Mesendoderm (in vitro differentiated cells): ENCODE results near the gene GRIP1. TPM values are rescaled to one million over a fixed set of nuclear protein-coding genes. Genes with fewer than 3 reads are reported as not detected.

Experiments
- small RNA-seq: library from polyadenylated mRNA; stranded (forward); fragments of <200 nt; extraction: miRNeasy Mini kit (QIAGEN cat#:217004); gene quantifications from one replicate; pipeline ENCODE3, GENCODE V24; 2013; ENCODE audit not compliant: insufficient read depth

Gene GRIP1

Small RNAs within 50 kb of the gene (small RNA-seq; reads per million reads assigned to genes)
- gene OSBPL9P5, result not detected
